HG03575 (cell line): Measurements from ENCODE around the gene C1orf87.

Experiments used
- ATAC-seq: cut with Tn5 transposase; IDR thresholded peaks from one replicate; pipeline ENCODE4 v1.9.1; 2021; ENCODE audit not compliant: unreplicated experiment, insufficient number of reproducible peaks, low FRiP score; ENCODE audit errors: extremely low read depth

Gene C1orf87

DNA sequence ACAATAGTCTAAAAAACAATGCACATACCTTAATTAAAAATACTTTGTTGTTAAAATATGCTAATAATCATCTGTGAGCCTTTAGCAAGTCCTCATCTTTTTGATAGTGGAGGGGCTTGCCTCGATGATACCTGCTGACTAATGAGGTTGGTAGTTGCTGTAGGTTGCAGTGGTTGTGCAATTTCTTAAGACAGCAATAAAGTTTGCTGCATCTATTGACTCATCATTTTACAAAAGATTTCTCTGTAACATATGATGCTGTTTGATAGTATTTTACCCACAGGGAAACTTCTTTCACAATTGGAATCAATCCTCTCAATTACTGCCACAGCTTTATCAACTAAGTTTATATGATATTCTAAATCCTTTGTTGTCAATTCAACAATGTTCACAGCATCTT is 7.6 kb downstream of the C1orf87 start:
- no peak for ATAC-seq

DNA sequence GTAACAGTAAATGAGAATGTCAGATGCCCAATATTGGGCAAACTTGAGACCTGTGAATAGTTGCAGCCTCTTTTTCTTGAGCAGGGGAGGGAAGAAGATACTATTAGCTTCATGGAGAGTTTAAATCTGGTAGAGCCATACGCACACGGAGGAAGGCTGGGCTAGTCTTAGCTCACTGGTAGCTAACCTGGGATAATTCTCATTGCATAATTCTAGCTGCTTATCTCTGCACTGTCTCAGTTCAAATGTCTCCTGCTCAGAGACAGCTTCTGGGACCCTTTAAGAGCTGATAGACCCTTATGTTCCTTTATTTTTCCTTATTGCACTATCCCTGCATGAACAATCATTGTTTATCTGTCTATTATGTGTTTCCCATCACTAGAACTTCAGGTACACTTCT is 8.4 kb downstream of the C1orf87 start:
- ATAC-seq: no peak

DNA sequence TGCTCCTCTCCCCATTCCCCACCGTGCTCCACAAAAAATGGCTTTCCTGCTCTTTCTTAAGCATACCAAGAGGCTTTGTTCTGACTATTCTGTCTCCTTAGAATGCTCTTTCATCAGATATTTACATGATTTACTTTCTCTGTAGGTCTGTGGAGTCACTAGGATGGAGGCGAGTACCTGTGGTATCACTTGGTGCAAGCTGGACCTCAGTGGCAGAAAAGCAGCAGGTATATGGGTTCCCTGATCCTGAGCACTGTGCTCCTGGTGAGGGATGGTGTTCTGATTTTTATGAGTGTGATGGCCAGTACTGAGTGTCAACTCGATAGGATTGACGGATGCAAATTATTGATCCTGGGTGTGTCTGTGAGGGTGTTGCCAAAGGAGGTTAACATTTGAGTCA is 10.0 kb downstream of the C1orf87 start:
- no peak for ATAC-seq

DNA sequence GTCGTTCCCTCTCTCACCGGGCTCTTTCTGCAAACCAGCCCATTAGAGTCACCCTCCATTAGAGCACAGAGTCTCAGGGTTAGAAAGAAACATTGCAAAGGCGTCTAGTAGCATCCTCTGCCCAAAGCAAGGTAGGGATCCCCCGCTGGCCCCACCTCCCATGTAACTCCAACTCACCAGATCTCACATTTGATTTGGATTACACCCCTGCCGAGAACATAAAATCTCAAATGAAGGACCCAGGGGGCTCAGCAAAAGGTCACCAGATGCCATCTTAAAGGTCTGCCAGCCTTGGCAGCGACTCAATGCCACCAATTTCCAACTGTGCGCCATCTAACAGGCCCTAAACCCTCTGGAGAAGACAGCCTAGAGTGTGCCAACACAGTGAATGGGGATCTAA is 14.1 kb downstream of the C1orf87 start:
- no peak for ATAC-seq

DNA sequence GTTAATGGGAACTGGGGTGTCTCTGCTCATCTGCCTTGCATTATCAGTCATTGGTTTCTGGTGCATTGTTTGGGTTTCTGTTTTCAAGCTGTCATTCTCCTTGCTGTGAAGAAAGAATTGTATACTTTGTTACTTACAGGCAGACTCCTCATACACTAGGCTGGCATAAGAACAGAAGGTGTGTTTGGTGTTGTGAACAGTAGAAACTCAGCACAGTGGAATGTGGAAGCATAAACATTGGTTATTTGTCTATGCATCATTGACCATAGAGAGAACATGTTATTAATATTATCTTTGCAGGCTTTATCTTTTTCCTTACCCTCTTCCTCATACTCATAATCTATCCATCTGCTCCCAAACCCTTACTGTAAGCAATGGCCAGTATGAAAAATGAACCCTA is 18.2 kb downstream of the C1orf87 start:
- no peak for ATAC-seq

DNA sequence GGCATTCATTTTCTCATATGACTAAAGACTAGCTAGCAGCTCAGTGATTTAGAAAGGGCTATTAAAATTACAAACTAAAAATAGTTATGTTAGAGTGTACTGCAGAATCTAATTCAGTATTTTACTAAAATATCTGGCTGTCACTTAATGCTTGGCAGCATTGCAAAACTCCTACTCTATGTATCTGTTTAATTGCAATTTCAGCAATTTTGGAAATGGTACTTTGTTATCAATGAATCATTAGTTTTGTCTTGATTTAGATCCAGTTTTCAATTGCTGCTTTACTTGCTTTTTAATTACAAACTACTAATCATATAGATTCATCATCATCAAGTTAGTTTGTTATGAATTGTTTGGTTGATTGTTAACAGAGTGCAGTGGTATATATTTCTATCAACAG is 19.2 kb downstream of the C1orf87 start:
- no peak for ATAC-seq

DNA sequence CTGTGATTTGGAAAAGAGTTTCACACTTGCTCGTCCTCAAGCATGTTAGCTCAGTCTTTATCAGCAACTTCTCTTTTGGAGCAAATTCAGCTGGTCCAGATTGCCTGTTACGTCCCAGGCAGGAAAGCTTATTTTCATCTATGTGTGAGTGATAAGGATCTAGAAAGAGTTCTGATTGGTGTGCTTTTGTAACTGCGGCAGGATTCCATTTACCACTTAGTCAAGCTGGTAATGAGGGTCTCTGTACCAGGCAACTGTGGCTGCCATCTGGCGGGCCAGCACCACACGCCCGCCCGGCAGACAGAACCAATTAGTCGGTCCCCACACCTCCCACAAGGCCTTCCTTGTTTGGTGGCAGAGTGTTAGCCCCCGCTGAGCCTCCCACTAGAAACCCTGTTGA is 21.0 kb downstream of the C1orf87 start:
- no peak for ATAC-seq

DNA sequence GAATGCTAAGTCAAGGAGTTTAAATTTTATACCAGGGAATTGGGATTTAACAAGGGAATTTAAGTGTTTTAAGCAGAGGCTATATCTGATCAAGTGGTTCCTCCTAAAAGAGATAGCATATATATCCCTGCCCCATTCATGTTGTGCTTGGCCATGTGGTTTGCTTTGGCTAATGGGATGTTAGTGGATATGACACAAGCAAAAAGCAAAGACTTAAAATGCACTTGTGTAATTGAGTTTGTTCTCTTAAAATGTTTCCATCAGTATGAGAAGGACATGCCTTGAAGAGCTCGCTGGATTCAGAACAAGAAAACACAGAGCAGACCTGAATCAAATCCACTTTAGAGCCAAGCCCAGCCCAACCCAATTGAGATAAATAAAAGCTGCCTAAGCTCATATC is 22.4 kb downstream of the C1orf87 start:
- no peak for ATAC-seq

DNA sequence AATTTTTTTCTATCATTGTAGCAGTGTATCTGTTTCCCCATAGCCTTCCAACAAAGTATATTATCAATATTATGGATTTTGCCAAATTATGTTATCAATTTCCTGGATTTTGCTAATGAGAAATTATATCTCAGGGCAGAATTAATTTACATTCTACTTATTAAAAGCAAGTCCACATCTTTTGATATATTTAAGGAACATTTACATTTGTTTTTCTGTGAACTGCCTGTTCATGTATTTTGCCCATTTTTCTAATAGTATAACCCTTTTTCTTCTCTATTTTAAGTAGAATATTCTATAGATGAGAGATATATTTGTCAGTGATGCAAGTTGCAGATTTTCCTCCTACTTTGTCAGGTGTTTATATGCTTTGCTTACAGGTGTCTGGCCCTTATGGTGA is 24.4 kb downstream of the C1orf87 start:
- ATAC-seq: no peak

DNA sequence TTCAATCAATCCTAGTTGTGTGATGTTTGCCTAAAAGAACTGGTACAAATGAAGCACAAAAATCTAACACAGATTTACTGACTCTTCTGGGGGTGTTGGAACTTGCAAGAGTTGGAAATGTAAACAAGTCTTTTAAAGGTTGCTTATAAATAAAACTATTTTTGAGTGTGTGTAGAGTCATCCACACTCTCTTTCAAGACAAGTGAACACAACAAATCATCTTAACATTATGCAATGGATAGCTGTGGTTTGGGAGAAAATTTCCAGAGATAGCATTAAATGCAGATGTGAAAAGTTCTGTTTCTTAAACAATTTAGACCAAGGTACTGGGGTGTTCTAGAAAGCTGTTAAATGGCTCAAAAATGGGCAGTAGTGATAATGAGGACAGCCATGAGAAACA is 28.7 kb downstream of the C1orf87 start:
- no peak for ATAC-seq

DNA sequence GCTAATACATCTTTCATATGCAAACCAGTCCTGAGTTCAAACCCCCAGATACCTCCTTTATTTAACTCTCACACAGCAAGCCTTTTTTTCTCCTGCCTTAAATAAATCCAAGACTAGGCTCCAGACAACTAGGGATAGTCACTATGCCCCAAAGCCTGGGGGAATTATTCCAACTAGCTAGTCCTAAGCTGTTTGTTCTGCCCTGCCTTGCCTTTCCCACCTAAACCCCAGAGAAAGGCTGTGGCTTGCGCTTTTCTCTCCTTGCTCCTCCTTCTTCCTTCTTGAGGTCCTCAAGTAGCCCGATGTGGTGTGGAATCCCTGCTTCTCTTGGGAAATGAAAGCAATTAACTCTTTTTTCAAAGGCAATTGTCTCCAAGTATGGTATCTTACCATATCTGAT is 31.8 kb downstream of the C1orf87 start:
- no peak for ATAC-seq

DNA sequence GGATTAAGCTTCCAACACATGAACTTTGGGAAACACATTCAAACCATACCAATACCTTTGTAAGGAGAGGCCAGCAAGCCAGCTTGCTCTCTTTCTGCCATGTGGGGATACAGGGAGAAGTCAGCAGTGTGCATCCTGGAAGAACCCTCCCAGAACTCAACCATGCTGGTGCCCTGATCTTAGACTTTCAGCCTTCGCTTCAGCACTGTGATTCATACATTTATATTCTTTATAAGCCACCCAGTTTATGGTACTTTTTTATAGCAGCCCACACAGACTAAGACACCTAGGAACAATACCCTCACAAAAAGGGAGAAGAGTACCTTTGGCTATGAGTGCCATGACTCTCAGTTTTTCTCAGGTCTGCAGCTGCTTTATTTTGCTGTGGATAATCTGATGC is 35.9 kb downstream of the C1orf87 start:
- ATAC-seq: no peak

DNA sequence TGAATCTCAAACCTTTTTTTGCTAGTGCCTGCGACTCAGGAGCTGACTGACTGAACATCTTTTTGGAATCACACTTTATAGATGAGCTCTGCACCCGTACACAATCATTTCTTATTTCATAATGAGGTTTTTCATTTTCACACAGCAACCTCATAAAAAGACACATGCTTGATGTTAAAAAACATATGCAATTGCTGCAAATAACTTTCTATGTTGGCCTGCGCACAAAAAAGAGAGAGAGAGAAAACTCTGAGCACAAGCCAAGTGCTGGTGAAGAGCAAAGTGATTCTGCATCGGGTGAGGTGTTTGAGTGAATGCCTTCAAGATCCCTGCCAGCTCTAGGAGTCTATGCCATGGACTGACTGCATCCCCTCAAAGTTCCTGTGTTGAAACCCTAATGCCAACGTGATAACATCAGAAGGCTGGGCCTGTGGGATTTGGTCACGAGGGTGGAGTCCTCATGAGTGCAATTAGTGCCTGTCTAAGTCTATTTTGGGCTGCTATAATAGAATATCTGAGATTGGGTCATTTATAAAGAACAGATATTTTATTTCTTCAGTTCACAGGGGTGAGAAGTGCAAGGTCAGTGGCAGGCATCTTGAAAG is 36.6 kb downstream of the C1orf87 start:
- no peak for ATAC-seq

DNA sequence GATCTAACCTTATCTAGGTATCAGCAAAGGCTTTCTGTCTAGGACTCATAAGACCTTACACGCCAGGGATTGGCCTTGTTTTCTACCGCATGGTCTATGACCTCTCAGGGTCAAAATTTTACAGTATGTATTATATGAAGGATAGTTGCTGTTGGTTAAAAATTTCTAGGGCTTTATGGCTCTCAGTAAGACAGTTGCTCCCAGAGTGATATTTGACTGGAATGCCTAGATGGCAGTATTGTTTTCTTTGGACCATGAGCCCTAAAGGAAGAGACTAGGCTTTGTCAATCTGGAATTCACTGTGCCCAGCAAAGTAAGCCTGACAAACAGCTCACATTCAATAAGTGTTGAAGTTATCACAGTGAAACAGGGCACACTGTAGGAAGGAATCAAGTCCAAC is 37.6 kb downstream of the C1orf87 start:
- no peak for ATAC-seq

DNA sequence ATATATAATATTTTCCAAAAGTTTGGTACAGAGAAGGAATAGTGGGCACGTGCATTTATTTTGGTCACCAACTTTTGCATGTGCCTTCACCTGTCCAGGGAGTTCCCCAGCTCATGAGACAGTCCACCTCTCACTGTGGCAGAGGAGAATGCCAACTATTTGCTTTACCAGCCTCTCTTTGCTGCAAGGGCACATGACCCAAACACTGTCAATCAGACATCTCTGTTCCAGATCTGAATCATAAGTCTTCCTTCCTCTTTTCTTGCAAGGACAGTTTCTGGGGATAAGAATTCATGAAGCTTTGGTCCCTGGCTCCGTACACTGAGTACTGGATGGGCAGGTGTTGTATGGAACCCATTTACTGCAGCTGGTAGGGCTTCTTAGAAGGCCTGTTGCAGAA is 38.6 kb downstream of the C1orf87 start:
- ATAC-seq: no peak

DNA sequence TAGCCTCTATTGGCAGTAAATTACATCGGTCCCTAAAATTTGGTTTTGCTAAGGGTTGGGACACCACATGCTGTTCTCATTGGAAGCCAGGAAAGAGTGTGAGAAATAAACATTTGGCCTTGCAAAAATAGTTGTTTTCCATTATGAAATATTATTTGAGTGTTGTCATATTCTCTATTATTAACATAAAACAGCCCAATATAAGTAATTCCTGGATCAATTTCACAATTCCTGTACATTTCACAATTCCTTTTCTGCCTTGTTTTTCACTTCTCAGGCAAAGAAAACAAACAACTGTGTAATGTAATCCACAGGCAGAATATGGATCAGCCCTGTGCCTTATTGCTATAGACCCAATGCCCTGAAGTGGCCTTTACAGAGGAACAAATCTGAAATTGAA is 40.5 kb downstream of the C1orf87 start:
- ATAC-seq: no peak

DNA sequence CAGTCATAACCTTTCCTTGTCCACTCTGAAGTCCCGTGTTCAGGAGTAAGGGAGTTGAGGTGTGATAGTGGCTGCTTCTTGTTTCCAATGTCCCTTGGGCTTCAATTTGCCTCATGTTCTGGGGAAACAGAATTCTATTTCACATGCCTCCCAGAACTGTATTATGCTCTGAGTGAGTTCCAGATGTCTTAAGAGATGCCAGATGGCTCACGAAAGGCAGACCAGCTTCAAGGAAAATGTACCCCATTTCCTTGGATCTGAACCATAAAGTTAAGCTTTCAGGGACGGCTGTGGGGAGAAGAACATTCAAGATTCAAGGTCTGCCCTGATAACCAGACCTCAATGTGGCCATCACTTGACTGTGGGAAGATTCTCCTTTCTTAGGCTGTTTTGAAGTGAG is 42.4 kb downstream of the C1orf87 start:
- no peak for ATAC-seq

DNA sequence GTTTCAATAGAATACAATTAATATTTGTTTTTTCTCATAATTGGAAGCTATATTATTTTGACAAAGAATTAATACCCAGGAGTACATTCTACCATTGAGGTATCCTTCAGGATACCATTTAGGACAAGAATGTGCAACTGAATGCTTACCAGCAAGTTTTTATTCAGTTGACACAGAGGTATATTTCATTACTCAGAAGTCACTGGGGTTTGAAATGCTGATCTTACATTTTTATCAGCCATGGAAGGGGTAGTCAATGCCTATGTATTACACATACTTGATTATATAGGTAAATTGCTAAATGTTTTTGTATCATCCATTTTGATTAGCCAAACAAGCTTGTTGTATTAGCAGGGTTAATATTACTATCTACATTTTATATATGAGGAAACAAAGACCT is 48.0 kb downstream of the C1orf87 start:
- ATAC-seq: no peak

DNA sequence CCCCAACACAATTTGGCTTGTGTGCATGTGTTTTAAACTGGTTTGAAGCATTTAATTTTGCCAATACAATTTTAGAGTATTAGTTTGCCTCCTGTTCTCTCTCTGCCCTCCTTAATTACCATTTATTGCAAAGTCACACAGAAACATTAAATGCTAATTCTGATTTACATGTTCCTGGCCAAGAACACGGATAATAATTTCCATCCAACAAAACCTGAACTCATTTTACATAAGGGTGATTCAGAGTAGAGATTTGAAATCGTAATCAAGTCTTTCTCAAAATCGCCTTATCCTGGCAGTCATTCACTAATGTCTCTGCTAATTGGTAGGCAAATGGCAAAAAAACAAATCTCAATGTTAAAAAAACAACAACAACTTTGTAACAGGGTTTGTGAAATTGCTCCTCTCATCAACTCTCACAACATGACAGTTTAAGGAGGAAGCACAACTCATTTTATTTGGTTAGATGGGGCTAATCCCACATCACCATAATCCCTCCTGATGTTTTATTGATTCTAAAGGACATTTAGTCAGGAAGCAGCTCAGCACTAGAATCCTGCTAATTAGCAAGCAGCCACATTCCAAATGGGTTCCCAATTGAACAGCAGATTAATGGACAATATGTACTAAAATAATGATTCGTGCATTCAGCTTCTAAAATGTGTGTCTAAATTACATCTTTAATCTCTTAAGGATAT is 55.9 kb downstream of the C1orf87 start:
- ATAC-seq: no peak

DNA sequence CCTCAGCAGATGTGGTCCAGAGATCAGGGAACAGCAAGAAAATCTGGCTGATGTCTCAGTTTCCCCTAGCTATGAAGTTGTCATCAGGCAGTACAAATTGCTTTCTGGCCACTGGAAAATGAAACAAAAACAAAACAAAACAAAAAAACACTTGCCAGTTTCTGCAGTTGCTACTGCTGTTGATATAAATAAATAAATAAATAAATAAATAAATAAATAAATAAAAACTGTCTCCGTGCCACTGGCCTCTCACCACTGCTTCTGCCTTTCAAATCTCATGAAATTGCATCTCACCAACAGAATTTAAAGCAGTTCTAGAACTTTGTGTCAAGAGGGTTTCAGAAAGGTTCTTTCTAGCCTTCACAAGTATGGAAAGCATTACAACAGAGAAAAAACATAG is 62.9 kb downstream of the C1orf87 start:
- no peak for ATAC-seq

DNA sequence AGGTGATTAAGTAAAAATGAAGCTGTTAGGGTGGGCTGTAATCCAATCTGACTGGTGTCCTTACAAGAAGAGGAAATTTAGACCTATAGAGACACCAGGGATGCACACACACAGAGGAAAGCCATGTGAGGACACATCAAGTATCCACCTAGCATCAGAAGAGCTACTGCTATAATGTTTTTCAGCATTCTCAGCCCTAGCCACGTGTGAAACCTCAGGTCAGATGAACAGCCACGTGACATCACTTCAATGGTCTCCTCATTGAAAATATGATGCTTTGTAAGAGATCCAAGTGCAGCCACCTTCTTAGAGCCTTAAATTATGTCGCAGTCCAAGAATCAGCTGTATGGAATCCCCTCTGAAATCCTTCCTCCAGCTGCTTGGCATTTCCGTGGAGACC is 65.1 kb downstream of the C1orf87 start:
- ATAC-seq: no peak
